Epithelial cell of prostate (primary cell): ENCODE data around the gene ICE2.
A peak's percentile ranks its signal among the peaks of the same experiment; 100 is the strongest.

Experiments used
- DNase-seq: peaks from one replicate; pipeline ENCODE4 v3.0.0-alpha.2; 2011; ENCODE audit warnings: low read depth, low spot score
- H3K27ac ChIP-seq: fragments of 450-650 bp; 2 replicates; pipeline ENCODE4 v1.5.1; 2017; ENCODE audit warnings: mild to moderate bottlenecking

The ICE2 gene

DNA sequence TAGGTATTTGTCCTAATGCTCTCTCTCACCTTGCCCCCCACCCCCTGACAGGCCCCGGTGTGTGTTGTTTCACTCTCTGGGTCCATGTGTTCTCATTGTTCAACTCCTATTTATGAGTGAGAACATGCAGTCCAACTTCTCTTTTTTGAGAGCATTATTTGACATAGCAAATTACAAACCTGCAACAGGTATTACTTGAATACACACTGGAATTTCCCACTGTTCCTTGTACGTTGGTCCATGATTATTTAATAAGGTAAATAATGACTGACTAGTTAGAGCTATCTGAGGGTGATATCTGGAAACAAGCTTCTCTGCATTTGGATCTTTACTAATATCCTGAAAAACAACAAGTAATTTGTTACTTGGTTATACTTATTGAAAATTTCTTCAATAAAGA is 24.1 kb downstream of the ICE2 start:
- no peak overlapping the region for H3K27ac ChIP-seq
- no peak for DNase-seq

DNA sequence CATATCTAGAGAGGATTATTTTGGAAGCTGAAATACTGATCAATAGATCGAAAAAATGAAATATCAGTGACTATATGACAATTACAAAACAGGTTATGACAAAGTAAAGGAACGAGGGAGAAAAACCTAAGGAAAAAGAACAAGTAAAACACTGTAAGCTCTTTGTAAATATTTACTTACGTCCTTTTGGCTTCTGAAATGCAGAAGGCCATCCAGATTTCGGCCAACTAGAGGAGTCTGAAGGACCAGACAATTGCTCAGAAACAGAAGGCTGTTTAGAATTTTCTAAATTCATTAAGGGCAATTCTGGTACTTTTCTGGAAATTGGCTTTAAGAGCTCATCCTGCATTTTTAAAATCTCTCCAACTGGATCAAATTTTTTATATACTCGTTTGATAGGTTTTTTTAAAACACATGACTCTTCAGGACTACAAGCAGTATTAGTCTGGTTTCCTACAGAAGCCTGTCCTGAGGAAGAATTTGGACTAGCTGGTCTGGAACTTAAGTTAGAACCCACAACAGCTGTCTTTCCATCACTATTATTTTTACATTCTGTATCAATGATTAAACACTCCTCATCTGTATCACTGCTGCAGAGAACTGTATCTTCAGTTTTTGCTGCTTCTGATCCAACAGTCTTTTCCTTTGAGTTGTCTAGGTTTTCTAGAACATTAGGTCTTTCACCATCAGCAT is 30.1 kb downstream of the ICE2 start:
- no peak for DNase-seq
- no peak overlapping the region for H3K27ac ChIP-seq

DNA sequence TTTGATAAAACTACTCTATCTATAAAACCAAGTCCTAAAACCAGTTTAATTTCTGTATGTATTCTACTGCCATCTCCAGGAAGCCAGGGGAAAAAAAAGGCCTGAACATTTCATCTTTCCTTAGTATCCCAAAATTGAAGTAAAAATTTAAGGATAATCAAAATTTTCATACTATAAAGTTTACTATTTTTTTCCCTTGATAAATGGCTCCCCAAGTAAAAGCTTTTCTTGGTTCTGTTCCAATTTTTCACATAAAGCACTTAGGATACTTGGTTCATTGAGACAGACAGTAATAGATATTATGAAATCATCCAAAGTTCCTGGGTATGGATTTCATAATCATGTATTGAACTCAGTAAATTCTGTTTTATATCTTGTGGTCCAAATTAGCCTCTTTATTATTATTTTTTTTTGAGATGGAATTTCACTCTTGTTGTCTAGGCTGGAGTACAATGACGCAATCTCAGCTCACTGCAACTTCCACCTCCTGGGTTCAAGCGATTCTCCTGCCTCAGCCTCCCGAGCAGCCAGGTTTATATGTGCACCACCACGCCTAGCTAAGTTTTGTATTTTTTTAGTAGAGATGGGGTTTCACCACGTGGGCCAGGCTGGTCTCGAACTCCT is 34.5 kb downstream of the ICE2 start:
- no peak for DNase-seq
- H3K27ac ChIP-seq = peak overlapping the region; percentile 44

GRCh38 chr15:60442763-60443162 is 36.2 kb downstream of the ICE2 start:
- H3K27ac ChIP-seq = peak overlapping the region; percentile 44
- no peak for DNase-seq

DNA sequence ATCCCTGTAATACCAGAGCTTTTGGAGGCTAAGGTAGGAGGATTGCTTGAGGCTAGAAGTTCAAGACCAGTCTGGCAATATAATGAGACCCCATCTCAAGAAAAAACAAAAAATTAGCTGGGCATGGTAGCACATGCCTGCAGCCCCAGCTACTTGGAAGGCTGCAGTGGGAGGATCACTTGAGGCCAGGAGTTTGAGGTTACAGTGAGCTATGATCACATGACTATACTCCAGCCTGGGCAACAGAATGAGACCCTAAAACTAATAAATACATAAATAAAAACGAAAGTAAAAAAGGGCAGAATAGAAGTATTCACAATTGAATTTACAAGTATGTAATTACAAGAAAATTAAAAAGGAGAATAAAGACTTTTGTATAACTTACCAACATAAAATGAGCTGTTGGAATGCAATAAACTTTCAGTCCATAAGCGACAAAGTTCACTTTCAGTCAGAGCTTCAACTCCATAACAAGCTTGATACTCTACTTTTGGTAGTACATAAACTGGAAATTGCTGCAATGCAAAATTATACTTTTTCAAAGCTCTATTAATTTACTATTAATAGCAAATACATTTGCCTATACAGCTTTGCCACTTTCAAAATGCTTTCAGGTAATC is 36.8 kb downstream of the ICE2 start:
- DNase-seq = no peak
- H3K27ac ChIP-seq = peak overlapping the region; percentile 44

DNA sequence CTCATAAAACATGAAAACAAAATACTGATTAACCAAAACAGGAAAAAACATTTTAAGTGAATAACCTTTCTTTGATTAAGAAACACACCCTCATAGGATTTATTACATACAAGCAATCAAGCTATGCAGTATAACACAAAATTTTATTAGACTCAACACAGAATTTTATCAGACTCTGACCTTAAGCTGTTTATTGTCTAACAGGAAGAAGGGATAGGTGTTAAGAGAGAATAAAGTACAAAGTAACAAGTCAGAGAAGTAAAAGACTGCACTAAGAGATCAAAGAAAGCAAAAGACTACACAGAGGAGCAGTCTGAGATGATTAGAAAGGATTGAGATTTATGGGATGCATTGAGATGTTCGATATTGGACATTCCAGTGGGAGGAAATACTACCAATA is 37.6 kb downstream of the ICE2 start:
- no peak for DNase-seq

DNA sequence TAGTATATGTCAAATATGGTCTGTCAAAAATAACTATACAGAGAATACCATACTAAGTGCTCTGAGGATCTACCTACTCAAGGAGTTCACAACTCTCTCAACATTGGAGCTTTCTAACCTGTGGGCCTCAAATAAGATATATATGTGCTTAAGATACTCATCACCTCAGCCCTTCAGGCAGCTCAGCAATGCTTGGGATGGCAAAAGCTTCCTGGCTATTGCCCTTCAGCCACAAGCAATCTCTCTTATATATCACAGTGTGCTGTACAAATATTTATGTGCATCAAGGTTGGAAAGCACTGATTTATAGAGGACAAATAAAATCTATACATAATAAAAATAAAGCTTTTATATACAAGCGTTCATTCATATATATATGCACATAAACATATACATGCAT is 40.3 kb downstream of the ICE2 start:
- no peak overlapping the region for H3K27ac ChIP-seq
- no peak for DNase-seq

More for the DNA sequence above, 37.6 kb downstream of the ICE2 start:
- H3K27ac ChIP-seq = no peak overlapping the region

- no peak overlapping the region for H3K27ac ChIP-seq
- no peak for DNase-seq
These were observed 50.0 kb downstream of the ICE2 start for GRCh38 chr15:60428935-60429334.

GRCh38 chr15:60426870-60427508 is 52.0 kb downstream of the ICE2 start:
- peak overlapping the region; percentile 57 for H3K27ac ChIP-seq

DNA sequence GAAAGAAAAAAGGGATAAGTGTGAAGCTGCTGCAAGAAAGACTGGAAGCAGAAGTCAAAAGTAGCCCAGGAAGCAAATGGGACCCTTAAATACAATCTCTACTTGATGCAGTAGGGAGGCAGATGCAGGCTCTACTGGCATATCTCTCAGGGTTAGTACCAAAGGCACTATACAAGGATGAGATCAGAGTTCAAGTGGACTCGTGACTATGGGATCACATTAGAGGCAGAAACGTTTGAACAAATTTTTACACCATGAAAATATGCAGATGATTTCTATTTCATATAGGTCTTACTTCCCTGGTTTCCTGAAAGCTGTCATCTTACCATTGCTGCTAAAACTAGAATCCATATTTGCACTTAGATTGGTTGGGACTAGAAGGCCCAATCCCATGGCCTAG is 53.5 kb downstream of the ICE2 start:
- H3K27ac ChIP-seq = no peak overlapping the region
- DNase-seq = no peak

More at GRCh38 chr15:60426870-60427508, 52.0 kb downstream of the ICE2 start:
- DNase-seq = no peak

DNA sequence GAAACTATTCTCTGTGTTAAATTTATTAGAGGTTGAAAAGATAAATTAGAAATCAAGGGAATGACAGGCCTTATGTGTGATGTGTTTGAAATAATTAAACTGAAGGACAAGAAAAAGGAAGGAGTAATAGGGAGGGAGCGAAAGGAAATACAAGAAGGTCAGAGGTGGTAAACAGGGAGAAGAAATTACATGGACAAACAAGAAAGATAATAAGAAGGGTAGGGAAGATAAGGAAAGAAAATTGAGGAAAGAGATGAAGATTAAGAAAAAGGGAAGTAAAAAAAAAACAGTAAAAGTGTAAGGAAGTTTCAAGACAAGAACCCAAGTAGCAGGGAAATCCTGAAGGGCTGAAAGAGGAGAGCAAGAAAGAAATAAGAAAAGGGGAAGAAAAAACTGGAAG is 54.9 kb downstream of the ICE2 start:
- peak overlapping the region; percentile 91 for H3K27ac ChIP-seq

DNA sequence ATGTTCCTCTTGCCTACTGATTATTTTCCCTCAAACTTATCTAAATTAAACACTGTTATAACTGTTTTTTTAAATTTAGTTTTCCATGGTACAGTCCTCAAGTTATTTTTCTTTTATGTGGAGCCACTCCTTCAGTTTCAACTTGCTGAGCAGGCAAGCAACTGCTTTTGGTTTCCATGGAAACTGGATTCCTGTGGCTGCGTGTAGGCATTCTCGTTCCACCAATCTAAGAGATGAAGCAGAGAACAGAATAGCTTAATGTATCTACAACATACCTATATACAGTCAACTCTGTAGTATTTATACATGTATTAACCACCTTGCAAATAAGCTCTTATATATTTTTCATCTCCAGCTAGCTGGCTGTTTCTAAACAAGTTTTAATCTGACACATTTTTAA is 55.4 kb downstream of the ICE2 start:
- DNase-seq = peak; percentile 46
- H3K27ac ChIP-seq = peak overlapping the region; percentile 91

More for the DNA sequence above, 54.9 kb downstream of the ICE2 start:
- no peak for DNase-seq

DNA sequence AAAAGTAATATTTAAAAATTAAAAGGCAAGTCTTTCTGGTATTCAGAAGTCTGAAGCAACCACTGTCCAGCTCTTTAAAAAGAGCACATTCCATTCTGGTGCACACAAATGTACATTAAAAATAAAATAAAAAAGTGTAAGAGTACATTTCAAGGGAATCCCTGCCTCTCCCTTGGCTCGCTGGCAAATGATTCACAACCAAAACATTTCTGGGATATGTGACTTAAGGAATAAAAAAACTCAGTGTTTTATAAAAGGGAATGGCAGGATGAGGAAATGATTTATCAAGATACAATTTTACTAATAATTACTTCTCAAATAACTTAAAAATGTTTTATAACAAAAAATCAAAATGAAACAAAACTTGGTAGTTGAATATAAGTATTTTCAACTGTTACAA is 57.4 kb downstream of the ICE2 start:
- peak overlapping the region; percentile 91 for H3K27ac ChIP-seq
- DNase-seq = no peak

DNA sequence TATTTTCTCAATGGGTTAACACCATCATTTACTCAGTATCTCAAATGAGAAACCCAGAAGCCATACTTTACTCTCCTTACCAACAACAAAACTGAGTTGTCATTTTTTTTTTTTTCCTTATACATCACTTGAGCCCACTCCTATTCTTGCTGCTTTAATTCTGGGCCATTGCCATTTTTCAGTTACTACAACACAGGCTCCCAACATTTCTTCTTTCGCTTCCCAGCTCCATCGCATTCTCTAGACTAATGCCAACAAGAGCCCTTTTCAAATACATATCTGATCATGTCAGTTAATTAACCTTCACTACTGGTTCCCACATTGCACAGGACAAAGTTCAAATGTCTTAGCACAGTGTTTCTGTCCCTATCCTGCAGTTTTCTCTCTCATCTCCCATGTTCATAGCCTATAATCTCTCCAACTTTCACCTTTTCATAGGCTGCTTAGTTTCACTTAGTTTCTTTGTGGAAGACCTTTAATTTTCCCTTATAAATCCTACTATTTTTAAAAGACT is 58.7 kb downstream of the ICE2 start:
- H3K27ac ChIP-seq = peak overlapping the region; percentile 91
- DNase-seq = no peak

DNA sequence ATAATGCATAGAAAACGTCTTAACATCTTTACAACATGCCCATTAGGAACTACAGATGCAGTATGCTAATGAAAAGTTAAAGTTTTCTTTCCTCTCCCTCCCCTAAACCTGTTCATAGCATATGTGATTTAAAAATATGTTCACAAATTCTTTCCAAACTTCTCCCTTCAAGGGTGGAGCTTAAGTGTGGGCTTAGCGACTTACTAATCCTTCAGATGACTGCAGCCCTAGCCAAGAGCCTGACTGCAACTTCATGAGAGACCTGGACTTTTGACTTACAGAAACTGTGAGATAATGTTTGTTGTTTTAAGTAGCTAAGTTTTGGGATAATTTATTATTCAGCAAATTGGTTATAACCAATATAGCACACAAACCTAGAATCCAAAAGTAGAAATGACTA is 59.2 kb downstream of the ICE2 start:
- DNase-seq = no peak

DNA sequence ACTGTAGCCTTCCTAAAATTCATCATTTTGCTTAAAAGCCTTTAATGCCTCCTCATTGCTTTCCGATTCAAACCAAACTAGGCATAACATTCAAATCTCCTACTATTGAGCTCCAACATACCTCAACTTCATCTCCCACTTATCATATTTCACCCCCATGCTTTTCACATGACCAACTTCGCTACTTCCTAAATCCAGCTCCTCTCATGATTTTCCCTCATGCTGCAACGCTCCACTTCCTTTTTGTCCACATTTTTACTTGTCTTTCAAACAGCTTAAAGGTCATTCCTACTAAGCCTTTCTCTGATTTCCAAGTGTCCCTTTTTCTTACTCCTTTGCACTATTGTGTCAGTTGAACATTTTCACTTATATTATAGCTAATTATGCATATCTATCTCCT is 60.8 kb downstream of the ICE2 start:
- no peak for DNase-seq
- no peak overlapping the region for H3K27ac ChIP-seq

More for the DNA sequence above, 59.2 kb downstream of the ICE2 start:
- peak overlapping the region; percentile 91 for H3K27ac ChIP-seq

DNA sequence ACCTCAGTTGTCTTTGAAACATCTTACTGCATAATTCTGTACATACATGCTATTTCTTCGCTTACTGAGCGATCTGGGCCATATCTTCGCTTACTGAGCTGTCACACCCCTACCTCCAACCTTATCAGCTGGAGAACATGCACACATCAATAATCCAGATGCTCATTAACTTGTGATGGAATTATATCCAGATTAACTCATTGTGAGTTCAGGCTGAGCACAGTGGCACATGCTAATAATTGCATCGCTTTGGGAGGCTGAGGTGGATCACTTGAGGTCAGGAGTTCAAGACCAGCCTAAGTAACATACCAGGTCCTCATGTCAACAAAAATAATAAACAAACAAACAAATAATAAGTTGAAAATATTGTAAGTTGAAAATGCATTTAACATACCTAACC is 61.8 kb downstream of the ICE2 start:
- no peak overlapping the region for H3K27ac ChIP-seq
- no peak for DNase-seq

- no peak overlapping the region for H3K27ac ChIP-seq
- no peak for DNase-seq
These were observed 62.5 kb downstream of the ICE2 start for GRCh38 chr15:60416484-60416883.

GRCh38 chr15:60414016-60414682 is 64.8 kb downstream of the ICE2 start:
- no peak for DNase-seq
- H3K27ac ChIP-seq = peak overlapping the region; percentile 72

DNA sequence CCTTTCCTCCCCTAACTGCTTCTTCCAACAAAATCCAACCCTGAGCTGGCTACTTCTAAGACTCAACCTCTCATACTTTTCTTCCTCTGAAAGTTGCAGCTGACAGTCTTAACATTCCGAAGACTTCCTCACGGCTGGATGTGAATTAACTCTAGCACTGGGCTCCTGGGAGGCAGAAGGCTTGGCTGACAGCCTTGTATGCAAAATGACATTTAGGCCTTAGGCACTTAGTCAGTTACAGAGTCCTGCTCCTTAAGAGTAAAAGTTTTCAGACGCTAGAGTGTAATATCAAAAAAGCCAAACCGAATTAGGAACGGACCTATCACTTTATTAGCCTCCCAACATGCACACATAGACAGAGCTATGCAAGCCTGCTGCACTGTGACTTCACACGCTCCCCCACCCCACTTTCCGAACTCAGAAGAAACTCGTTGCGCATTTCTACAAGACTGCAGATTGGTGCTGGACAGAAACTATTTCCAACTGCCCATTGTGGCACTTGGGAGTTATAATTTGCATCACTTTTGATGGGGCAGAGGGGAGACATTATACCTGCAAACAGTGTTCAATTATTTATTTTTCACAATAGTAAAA is 65.6 kb downstream of the ICE2 start:
- no peak for DNase-seq
- H3K27ac ChIP-seq = peak overlapping the region; percentile 72
